DMS53 treated with DMSO at 0.1 percent for 48 hours (cell line): ENCODE data around the gene TOP1.
"Not testable (repeated sequence)": the region's sequence is repeated elsewhere in the genome, so short reads cannot be mapped to it uniquely, and the experiment has no call there.

ENCODE experiments used
- DNase-seq: peaks from one replicate; lab custom pipeline; 2025; ENCODE audit not compliant: unreplicated experiment; lab: John Stamatoyannopoulos, UW

Gene TOP1

DNA sequence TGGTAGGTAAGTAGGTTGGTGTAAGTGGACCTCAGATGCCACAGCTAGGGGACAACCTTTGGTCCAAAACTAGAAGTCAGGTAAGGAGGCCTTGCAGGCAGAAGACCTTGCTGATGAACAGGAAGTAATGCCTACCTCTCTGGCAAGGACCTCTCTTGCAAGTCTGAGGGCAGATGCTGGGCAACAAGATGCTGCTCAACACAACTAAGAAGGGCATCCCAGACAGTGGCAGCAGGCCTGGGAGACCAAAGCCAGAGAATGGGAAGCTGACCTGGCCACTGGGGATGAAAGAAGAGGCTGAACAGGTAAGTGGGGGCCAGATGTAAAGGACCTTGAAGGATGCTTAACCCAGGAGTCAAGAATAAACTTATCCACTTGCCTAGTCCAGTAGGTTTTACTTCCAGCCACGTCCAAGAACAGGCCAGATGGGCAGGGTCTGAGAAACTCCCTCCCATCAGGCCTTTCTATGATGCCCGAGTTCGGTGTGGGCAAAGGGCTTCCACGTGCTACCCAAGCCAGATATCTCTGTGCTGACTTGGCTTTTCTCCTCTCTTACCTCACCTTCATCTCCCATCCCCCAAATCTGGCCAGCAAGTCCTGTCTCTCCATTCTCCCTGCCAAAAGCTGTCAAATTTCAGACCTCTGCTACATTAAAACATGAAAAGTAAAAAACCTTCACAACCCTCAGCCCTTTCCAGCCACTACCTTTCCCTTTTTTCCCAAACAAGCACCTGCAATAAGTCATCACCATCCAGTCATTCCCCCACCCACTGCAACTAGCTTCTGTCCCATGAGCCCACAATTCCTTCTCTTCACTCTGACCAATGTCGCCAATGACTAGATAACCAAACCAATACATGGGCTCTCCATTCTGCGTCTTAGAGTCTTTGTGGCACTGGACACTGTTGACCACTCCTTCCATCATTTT lies 97.2 kb downstream of the TOP1 start:
- DNase-seq, result no peak

GRCh38 chr20:41126719-41127118 lies 98.1 kb downstream of the TOP1 start:
- no peak for DNase-seq

- DNase-seq, result not testable (repeated sequence)
Measured at GRCh38 chr20:41128317-41128716, 99.7 kb downstream of the TOP1 start.

GRCh38 chr20:41131594-41132387 lies 103.2 kb downstream of the TOP1 start:
- no peak for DNase-seq

- DNase-seq, result not testable (repeated sequence)
Measured at GRCh38 chr20:41132388-41132775, 103.8 kb downstream of the TOP1 start.

GRCh38 chr20:41133709-41134361 lies 105.2 kb downstream of the TOP1 start:
- DNase-seq, result no peak

DNA sequence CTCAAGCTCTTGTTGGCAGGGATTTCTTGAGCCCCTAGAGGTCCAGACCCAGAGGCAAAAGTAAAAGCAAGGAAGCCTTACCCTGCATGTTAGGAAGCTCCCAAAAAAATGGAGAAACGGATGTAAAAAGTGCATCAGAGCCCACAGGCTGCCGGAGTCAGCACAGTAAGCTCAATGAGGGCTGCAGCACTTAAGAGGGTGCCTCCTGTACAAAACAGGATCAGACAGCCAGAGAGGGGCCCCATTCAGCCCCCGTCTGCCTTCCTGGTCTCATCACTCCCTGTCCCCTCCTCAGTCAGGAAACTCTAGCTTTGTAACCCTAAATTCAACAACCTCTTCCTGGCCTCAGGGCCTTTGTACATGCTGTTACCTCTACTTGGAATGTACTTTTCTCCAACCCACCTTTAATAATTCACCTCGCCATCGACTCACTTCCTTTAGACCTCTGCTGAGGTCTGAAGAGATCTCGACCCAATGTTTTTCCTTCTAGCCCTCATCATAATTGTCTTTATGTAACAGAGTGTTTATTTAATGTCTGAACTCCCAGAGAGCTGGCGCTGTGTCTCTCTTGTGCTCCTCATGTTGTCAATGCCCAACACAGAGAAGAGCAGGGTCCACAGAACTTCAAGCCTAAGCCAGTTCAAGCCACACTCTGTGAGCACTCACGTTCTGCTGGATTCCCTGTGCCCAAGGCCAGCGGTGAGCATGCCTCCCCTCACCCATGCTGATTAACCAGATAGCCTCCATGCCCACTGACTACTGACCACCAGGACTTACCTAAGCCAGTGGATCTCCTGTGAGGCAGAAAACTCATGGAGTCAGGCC lies 106.0 kb downstream of the TOP1 start:
- no peak for DNase-seq

DNA sequence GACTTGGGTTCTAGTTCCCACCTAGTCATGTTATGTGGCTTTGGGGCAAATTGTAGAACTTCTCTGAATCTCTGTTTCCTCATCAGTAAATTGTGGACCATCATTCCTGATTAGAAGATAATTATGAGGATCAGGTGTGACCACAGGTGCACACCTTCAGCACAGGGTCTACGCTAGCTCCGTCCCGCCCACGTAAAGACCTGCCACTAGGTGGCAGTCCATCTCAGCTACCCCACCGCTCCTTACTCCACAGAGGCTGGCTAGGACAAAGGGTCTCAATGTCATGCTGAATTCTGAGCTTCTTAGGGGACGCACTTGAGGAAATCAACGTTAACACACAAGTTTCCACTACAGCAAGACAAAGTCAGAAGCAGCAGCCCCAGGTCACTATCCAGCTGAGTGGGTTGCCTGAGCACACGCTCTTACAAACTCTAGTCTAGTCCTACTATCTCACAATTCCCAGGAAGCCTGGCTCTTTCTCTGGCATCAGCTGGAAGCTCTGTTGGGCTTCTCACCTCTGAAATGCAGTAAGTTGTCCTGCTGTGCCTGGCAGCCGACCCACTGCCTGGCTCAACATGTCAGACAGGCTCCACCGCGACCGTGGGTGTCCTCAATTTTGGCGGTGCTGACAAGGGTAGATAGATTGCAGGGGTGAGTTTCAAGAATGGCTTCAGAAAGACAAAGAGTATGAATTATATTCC lies 106.7 kb downstream of the TOP1 start:
- peak; percentile 13 for DNase-seq

DNA sequence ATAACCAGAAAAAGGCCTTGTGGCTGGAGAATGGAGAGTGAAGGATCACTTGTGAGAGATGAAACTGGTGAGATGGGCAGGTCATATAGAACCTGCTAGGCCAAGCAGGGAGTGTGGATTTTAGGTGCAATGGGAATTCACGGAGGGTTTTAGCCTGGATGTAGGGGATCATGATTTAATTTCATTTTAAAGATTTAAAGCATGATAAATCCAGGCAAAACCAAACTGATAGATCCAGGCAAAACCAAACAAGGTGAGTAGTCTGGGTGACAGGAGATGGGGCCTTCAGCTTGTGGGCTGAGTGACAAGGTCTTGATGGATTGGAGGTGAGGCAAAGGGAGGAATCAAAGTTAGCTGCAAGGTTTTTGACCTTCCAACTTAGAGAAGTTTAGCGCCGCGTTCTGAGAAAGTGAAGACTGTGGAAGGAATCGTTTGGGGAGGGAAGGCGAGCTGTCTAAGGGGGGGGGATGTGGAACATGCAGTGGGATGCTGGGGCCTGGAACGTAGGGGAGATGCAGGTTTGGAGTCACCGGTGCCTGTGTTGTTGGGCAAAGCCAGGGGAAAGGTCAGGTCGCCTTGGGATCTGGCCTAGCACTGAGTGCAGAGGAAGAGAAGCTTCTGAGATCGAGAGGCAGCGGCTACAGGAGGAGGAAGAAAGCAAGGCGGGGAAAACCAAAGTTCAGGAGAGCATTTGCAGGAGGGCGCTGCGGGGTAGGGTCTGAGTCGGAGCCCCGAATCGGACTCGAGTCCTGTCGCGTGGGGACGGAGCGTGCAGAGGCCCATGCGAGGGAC lies 107.5 kb downstream of the TOP1 start:
- DNase-seq, result no peak

DNA sequence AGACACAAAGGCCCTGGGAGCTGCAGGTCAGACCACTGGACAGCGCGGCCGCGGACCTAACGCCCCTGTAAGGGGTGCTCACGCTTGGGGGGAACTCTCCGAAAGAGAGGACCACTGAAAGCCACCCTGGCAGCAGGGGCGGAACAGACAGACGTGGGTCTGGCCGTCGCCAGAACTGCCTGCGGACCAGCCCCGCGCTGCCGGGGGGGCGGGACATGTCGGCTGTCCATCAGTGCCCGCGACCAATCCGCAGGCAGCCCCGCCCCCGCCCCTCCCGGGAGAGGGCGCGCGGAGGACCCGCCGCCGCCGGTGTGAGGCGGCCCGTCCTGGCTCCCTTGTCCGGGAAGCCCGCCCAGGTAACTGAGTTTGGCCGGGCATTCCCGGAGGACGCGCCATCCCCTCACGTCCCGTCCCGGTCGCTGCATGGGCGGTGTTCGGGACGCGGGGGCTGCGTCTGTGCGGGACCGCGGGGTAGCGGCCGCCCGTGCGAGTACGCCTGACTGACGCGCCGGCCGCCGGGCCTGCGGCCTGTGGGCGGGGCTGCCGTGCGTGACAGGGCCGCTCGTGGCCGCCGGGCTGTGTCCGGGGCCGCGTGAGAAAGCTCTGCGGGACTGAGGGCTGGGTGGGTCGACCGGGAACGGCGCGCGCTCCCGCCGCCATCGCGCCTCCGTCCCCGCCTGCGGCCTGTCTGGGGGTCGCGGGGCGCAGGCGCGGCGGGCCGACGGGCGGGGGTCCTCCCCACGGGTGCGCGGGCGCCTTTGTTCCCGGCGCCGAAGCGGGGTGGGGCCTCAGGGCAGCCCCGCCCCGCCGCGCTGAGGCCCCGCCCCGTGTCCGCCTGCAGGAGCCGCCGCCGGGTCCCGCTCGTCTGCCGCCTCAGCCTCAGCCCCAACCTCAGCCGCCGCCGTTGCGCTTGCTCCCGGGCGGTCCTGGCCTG lies 108.3 kb downstream of the TOP1 start, which contains the start of gene PLCG1:
TSS of gene PLCG1 (plus strand) at position 864 of the 934 bp plus-strand sequence. CDS start 99 bp downstream, outside the sequence.
- peak; percentile 69 for DNase-seq

GRCh38 chr20:41137614-41138474 lies 109.2 kb downstream of the TOP1 start:
- DNase-seq, result peak; percentile 37

DNA sequence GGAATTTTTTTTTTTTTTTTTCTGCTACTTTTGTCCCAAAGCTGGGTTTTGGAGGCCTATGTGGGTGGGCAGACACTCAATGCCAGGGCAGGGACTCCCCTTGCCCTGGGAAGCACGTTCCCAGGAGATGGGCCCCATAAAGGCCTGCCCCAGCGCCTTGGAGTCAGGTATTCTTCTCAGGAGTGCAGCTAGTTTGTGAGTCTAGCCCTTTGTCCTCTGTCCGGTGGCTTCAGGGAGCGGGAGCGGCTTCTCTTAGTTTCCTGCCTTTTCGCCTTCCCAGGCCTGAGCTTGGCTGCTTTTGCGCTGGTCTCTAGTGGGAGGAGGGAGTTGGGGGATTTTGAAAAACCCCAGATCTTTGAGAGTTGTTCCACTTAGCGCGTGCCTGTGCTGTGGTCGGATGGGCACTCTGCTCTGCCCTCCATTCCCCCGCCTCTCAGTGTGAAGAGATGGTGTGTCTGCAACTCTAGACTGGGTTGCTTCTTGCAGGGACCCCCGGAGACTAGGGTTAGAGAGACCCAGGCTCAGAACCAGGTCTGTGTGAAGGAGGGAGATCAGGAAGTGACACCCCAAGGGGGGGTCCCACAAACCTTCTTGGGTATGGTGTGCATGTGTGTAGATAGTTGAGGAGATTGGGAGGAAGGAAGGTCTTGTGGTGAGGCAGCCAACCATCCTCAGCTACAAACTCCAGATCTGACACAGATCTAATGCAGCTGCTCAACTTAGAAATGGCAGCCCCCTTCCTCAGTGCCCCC lies 110.0 kb downstream of the TOP1 start:
- no peak for DNase-seq

DNA sequence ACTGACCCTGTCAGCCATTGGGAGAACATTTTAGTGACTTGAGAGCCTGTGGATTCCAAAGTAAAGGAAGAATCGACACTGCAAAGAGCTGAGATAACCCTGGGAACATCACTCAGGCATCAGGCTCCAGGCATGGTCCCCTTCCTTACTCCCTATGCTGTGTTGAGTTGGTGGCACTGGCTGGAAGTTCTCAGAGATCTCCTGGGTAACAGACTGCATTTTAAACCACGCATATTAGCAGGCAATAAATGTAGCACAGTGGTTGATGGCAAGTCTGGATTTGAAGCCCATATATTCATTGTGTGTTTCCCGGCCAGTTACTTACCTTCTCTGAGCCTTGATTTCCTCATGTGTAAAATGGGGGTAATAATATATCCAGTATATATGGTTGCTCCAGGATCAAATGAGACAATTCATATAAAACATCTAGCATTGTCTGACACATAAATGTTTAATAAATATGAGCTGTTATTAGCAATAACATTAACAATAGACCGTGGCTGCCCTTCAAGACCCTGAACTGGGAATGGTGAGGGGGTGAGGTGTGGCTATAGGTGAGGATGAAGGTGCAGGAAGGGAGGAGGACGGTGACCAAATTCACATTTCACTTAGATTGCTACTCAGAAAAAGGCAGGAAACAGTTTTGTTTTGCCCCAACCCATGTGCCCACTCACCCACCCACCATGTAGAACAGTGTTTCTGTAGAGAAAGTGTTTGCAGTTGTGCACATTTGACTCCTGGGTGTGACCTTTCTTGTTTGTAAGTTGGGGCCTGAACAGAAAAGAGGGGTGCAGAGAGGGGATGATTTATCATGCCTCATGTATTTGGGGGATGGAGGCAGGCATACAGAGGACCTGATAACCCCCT lies 110.8 kb downstream of the TOP1 start:
- DNase-seq, result no peak

- DNase-seq, result no peak
Measured at GRCh38 chr20:41140226-41141133, 111.9 kb downstream of the TOP1 start.
